ENCODE data around the gene SHISA8.

SHISA8 gene

GRCh38 chr22:41917375-41917902 lies 2.6 kb upstream of the SHISA8 start:
- Histone ChIP-seq H3K4me2 (ENCODE audit: low read depth, low read length, poor library complexity, severe bottlenecking) (no peak overlapping the region), H3K27ac (ENCODE audit: low read depth, low read length) (no peak overlapping the region), H3K4me3 (ENCODE audit: insufficient read depth, low read length, poor library complexity, severe bottlenecking) (no peak overlapping the region), H3K9ac (ENCODE audit: low read length) (no peak overlapping the region), H3K79me2 (ENCODE audit: insufficient read depth, low read length) (no peaks in the 10 kb centered on the region), H3K9me2 (replicated peaks; ENCODE audit: insufficient read depth, low read length) (no peaks in the 10 kb centered on the region), H3K36me3 (ENCODE audit: low read length) (no peaks in the 10 kb centered on the region), H4K20me1 (ENCODE audit: low read depth, low read length) (no peaks in the 10 kb centered on the region), H2AFZ (ENCODE audit: low read depth, low read length, severe bottlenecking) (no peak overlapping the region), H3K27me3 (ENCODE audit: low read length) (no peaks in the 10 kb centered on the region), H3K9me3 (ENCODE audit: insufficient read depth, low read length) (no peaks in the 10 kb centered on the region), H3F3A (ENCODE audit: insufficient read depth) (peaks cover 42% of the 10 kb centered on the region)
- TF ChIP-seq CTCF (IDR thresholded peaks at IDR 0.05; ENCODE audit: insufficient read depth, low read length, poor library complexity, severe bottlenecking): no peak
- TF ChIP-seq EZH2phosphoT487 (conservative IDR thresholded peaks at IDR 0.05; ENCODE audit: low read length): no peak

GRCh38 chr22:41916745-41917358 lies 2.0 kb upstream of the SHISA8 start:
- no peak for TF ChIP-seq EZH2phosphoT487 (conservative IDR thresholded peaks at IDR 0.05; ENCODE audit: low read length)
- no peak for TF ChIP-seq CTCF (IDR thresholded peaks at IDR 0.05; ENCODE audit: insufficient read depth, low read length, poor library complexity, severe bottlenecking)
- no peak overlapping the region for H3K4me2 ChIP-seq (ENCODE audit: low read depth, low read length, poor library complexity, severe bottlenecking)
- H3K27ac ChIP-seq (ENCODE audit: low read depth, low read length): no peak overlapping the region
- no peaks in the 10 kb centered on the region for H4K20me1 ChIP-seq (ENCODE audit: low read depth, low read length)
- no peaks in the 10 kb centered on the region for H3K9me3 ChIP-seq (ENCODE audit: insufficient read depth, low read length)
- no peaks in the 10 kb centered on the region for H3K36me3 ChIP-seq (ENCODE audit: low read length)
- no peak overlapping the region for H3K9ac ChIP-seq (ENCODE audit: low read length)
- no peaks in the 10 kb centered on the region for H3K27me3 ChIP-seq (ENCODE audit: low read length)
- H3K9me2 ChIP-seq (replicated peaks; ENCODE audit: insufficient read depth, low read length): no peaks in the 10 kb centered on the region
- no peak overlapping the region for H3K4me3 ChIP-seq (ENCODE audit: insufficient read depth, low read length, poor library complexity, severe bottlenecking)
- no peaks in the 10 kb centered on the region for H3K79me2 ChIP-seq (ENCODE audit: insufficient read depth, low read length)
- H3F3A ChIP-seq (ENCODE audit: insufficient read depth): peaks cover 37% of the 10 kb centered on the region
- no peak overlapping the region for H2AFZ ChIP-seq (ENCODE audit: low read depth, low read length, severe bottlenecking)

- Histone ChIP-seq H3K9ac (ENCODE audit: low read length) (no peak overlapping the region), H4K20me1 (ENCODE audit: low read depth, low read length) (no peaks in the 10 kb centered on the region), H3K27ac (ENCODE audit: low read depth, low read length) (no peak overlapping the region), H3F3A (ENCODE audit: insufficient read depth) (peaks cover 29% of the 10 kb centered on the region), H3K27me3 (ENCODE audit: low read length) (no peaks in the 10 kb centered on the region), H3K9me3 (ENCODE audit: insufficient read depth, low read length) (no peaks in the 10 kb centered on the region), H3K4me2 (ENCODE audit: low read depth, low read length, poor library complexity, severe bottlenecking) (no peak overlapping the region), H3K4me3 (ENCODE audit: insufficient read depth, low read length, poor library complexity, severe bottlenecking) (no peak overlapping the region), H2AFZ (ENCODE audit: low read depth, low read length, severe bottlenecking) (no peak overlapping the region), H3K36me3 (ENCODE audit: low read length) (no peaks in the 10 kb centered on the region), H3K79me2 (ENCODE audit: insufficient read depth, low read length) (no peaks in the 10 kb centered on the region), H3K9me2 (replicated peaks; ENCODE audit: insufficient read depth, low read length) (no peaks in the 10 kb centered on the region)
- no peak for TF ChIP-seq EZH2phosphoT487 (conservative IDR thresholded peaks at IDR 0.05; ENCODE audit: low read length)
- TF ChIP-seq CTCF (IDR thresholded peaks at IDR 0.05; ENCODE audit: insufficient read depth, low read length, poor library complexity, severe bottlenecking): no peak
Observed at GRCh38 chr22:41915786-41916493, 1.1 kb upstream of the SHISA8 start.

Data from SU-DHL-6 (cell line).